C4-2B (cell line): ENCODE results near the gene CLEC14A.

Experiments used
- ZFX ChIP-seq: fragments of 450-650 bp; IDR thresholded peaks from 2 replicates; pipeline ENCODE4 v1.6.1; 2017
- TF ChIP-seq, protein P1 (sequence below): fragments of 450-650 bp; conservative IDR thresholded peaks from 2 replicates; pipeline ENCODE4 v1.5.1; 2017; ENCODE audit warnings: mild to moderate bottlenecking

DNA sequence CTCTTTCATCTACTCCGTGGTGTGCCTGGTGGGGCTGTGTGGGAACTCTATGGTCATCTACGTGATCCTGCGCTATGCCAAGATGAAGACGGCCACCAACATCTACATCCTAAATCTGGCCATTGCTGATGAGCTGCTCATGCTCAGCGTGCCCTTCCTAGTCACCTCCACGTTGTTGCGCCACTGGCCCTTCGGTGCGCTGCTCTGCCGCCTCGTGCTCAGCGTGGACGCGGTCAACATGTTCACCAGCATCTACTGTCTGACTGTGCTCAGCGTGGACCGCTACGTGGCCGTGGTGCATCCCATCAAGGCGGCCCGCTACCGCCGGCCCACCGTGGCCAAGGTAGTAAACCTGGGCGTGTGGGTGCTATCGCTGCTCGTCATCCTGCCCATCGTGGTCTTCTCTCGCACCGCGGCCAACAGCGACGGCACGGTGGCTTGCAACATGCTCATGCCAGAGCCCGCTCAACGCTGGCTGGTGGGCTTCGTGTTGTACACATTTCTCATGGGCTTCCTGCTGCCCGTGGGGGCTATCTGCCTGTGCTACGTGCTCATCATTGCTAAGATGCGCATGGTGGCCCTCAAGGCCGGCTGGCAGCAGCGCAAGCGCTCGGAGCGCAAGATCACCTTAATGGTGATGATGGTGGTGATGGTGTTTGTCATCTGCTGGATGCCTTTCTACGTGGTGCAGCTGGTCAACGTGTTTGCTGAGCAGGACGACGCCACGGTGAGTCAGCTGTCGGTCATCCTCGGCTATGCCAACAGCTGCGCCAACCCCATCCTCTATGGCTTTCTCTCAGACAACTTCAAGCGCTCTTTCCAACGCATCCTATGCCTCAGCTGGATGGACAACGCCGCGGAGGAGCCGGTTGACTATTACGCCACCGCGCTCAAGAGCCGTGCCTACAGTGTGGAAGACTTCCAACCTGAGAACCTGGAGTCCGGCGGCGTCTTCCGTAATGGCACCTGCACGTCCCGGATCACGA is 46.0 kb downstream of the CLEC14A start:
- TF ChIP-seq, protein P1, sequence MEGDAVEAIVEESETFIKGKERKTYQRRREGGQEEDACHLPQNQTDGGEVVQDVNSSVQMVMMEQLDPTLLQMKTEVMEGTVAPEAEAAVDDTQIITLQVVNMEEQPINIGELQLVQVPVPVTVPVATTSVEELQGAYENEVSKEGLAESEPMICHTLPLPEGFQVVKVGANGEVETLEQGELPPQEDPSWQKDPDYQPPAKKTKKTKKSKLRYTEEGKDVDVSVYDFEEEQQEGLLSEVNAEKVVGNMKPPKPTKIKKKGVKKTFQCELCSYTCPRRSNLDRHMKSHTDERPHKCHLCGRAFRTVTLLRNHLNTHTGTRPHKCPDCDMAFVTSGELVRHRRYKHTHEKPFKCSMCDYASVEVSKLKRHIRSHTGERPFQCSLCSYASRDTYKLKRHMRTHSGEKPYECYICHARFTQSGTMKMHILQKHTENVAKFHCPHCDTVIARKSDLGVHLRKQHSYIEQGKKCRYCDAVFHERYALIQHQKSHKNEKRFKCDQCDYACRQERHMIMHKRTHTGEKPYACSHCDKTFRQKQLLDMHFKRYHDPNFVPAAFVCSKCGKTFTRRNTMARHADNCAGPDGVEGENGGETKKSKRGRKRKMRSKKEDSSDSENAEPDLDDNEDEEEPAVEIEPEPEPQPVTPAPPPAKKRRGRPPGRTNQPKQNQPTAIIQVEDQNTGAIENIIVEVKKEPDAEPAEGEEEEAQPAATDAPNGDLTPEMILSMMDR, result no peak
- no peak for TF ChIP-seq ZFX
